Erythroblast (primary cell): Measurements from ENCODE around the gene GRK4.

ENCODE experiments used
- GATA1 ChIP-seq: IDR thresholded peaks from 2 replicates; pipeline ENCODE4 v1.6.1; 2011; ENCODE audit warnings: low read depth, mild to moderate bottlenecking, control low read depth, low read length, moderate library complexity
- POLR2A ChIP-seq: IDR thresholded peaks from 2 replicates; pipeline ENCODE4 v1.6.1; 2011; ENCODE audit warnings: mild to moderate bottlenecking, low read length

DNA sequence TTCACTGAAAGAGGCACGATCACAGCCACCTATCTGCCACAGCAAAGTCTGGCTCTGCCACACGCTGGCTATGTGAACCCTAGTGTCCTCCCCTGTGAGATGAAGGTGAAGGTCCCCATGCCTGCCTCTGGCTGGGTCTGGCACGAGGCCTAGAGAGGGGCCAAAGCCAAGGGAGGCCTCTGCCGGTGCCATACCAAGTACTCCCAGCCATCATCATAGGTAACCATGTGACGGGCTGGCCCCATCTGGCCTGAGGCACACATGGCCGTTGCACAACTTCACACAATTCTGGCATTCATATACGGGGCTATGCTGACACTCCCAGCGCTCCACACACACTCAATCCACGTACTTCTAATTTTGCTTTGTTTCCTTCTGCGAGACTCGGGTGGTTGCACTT is 15.4 kb upstream of the GRK4 start:
- TF ChIP-seq POLR2A = no peak
- TF ChIP-seq GATA1 = no peak
